ENCODE results near the gene CCDC88C.

The CCDC88C gene

DNA sequence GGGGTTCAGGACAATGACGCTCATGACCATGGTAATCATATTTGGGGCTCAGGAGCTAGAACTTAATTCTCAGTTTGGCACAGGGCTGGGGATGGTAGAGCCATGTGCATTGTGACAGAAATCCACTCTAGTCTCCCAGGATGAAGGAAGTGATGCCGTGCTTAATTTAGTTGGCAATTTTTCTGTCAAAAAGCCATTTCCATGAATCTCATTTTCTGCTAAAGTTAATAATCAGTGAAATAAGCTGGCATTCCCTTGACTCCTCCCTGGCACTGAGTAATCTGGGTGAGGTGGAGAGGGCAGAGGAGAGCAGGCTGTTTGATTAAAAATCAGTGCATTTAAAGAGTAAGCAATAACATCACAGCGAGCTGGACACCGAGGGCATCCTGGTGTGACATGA is 128.2 kb downstream of the CCDC88C start:
- Histone ChIP-seq H4K20me1 (ENCODE audit: insufficient read depth) (no peaks in the 10 kb centered on the region), H3K79me2 (ENCODE audit: insufficient read depth, low read depth) (no peaks in the 10 kb centered on the region), H3K4me2 (no peak overlapping the region), H3K27ac (no peak overlapping the region), H3K9ac (no peak overlapping the region), H3K36me3 (ENCODE audit: insufficient read depth) (0 out of 2 replicates have a peak, but pooled peaks cover 4% of the 10 kb centered on the region), H3K4me1 (ENCODE audit: low read depth, poor library complexity, severe bottlenecking) (no peaks in the 10 kb centered on the region), H3K4me3 (IDR thresholded peaks at IDR 0.05; ENCODE audit: insufficient read depth, low read depth, low read length) (no peak overlapping the region), H2AFZ (ENCODE audit: low read depth) (no peak overlapping the region), H3K27me3 (ENCODE audit: insufficient read depth, low read depth) (no peaks in the 10 kb centered on the region)
- TF ChIP-seq, protein P1, sequence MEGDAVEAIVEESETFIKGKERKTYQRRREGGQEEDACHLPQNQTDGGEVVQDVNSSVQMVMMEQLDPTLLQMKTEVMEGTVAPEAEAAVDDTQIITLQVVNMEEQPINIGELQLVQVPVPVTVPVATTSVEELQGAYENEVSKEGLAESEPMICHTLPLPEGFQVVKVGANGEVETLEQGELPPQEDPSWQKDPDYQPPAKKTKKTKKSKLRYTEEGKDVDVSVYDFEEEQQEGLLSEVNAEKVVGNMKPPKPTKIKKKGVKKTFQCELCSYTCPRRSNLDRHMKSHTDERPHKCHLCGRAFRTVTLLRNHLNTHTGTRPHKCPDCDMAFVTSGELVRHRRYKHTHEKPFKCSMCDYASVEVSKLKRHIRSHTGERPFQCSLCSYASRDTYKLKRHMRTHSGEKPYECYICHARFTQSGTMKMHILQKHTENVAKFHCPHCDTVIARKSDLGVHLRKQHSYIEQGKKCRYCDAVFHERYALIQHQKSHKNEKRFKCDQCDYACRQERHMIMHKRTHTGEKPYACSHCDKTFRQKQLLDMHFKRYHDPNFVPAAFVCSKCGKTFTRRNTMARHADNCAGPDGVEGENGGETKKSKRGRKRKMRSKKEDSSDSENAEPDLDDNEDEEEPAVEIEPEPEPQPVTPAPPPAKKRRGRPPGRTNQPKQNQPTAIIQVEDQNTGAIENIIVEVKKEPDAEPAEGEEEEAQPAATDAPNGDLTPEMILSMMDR (conservative IDR thresholded peaks at IDR 0.05; ENCODE audit: low read depth, low read length), result no peak

DNA sequence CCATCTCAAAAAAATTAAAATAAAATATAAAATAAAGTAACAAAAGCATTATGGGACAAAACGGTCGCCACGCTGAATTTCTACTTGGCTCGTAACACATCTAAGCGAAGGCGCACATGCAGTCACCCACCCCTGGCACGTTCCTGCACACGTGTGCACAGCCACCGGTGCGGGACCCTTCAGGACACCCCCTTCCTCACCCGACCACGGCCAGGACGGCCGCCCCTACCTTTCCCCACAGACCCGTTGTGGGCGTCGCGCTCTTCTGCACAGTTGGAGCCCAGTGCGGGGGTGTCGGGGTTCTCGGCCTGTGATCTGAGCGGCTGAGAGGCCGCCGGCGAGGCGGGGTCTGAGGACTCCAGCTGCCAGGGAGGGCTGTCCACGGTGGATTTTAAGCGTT is 128.7 kb downstream of the CCDC88C start:
- H3K9ac ChIP-seq, result no peak overlapping the region
- H3K79me2 ChIP-seq (ENCODE audit: insufficient read depth, low read depth), result no peaks in the 10 kb centered on the region
- H2AFZ ChIP-seq (ENCODE audit: low read depth), result no peak overlapping the region
- H4K20me1 ChIP-seq (ENCODE audit: insufficient read depth), result no peaks in the 10 kb centered on the region
- H3K4me1 ChIP-seq (ENCODE audit: low read depth, poor library complexity, severe bottlenecking), result no peaks in the 10 kb centered on the region
- H3K4me3 ChIP-seq (IDR thresholded peaks at IDR 0.05; ENCODE audit: insufficient read depth, low read depth, low read length), result no peak overlapping the region
- no peak overlapping the region for H3K27ac ChIP-seq
- TF ChIP-seq, protein P1 (conservative IDR thresholded peaks at IDR 0.05; ENCODE audit: low read depth, low read length), result no peak
- H3K36me3 ChIP-seq (ENCODE audit: insufficient read depth), result 0 out of 2 replicates have a peak, but pooled peaks cover 4% of the 10 kb centered on the region
- H3K4me2 ChIP-seq, result no peak overlapping the region
- H3K27me3 ChIP-seq (ENCODE audit: insufficient read depth, low read depth), result no peaks in the 10 kb centered on the region

DNA sequence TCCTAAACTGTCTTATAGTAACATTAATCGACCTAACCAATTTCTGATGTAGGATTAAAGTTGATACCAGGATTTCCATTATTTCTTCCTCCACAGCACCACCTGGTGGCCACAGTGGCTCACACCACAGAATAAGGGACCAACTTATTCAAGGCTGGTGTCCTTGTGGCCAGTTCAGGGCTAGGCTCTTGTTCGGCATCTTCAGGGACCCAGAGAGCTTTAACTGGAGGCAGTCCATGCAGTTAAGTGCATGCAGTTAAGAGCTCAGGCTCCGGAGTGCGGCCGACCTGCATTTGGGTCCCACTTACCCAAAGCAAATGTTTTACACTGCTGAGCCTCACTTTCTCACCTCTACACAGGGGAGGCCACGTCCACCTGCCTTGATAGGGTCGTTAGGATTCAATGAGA is 131.1 kb downstream of the CCDC88C start:
- no peak overlapping the region for H2AFZ ChIP-seq (ENCODE audit: low read depth)
- H3K27ac ChIP-seq, result no peak overlapping the region
- H3K4me1 ChIP-seq (ENCODE audit: low read depth, poor library complexity, severe bottlenecking), result no peaks in the 10 kb centered on the region
- H3K4me3 ChIP-seq (IDR thresholded peaks at IDR 0.05; ENCODE audit: insufficient read depth, low read depth, low read length), result no peak overlapping the region
- 0 out of 2 replicates have a peak, but pooled peaks cover 4% of the 10 kb centered on the region for H3K36me3 ChIP-seq (ENCODE audit: insufficient read depth)
- H4K20me1 ChIP-seq (ENCODE audit: insufficient read depth), result no peaks in the 10 kb centered on the region
- no peak overlapping the region for H3K4me2 ChIP-seq
- H3K27me3 ChIP-seq (ENCODE audit: insufficient read depth, low read depth), result no peaks in the 10 kb centered on the region
- H3K79me2 ChIP-seq (ENCODE audit: insufficient read depth, low read depth), result no peaks in the 10 kb centered on the region
- H3K9ac ChIP-seq, result no peak overlapping the region
- TF ChIP-seq, protein P1 (conservative IDR thresholded peaks at IDR 0.05; ENCODE audit: low read depth, low read length), result peak; percentile 83

DNA sequence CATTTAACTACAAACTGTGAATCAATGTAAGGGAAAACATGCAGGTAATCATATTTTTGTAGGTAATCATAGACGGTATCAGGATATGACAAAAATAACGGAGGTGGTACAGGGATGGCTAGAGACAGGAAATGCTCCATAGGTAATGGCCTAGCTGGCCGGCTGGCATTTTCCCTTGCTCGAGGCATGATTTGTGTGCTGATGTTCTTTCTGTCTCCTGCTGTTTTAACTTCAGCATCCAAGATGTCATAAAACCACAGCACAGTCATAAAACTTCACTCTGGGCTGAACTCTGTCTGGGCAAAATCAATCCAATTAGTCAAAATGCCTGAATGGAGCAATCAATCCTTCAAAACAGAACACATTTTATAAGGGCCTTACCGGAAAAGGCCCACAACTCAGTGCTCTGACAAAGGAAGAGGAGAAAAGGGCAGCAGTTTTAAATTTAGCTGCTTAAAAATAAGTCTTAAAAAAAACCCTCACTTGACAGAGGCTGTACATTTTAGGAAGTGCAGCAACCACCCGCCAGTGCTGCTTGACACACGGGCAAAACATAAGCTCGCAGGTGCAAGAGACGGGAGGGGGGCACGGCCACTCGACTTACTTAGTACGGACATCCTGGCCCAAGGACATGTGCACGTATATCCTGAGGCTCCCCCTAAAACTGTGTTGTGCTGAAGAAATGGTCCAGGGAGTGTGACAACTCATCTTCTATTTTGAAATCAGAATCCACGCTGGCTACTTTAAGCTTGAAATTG is 132.7 kb downstream of the CCDC88C start:
- H3K4me1 ChIP-seq (ENCODE audit: low read depth, poor library complexity, severe bottlenecking), result no peaks in the 10 kb centered on the region
- no peak overlapping the region for H3K9ac ChIP-seq
- TF ChIP-seq, protein P1 (conservative IDR thresholded peaks at IDR 0.05; ENCODE audit: low read depth, low read length), result no peak

More for the DNA sequence above, 132.7 kb downstream of the CCDC88C start:
- no peak overlapping the region for H2AFZ ChIP-seq (ENCODE audit: low read depth)
- H3K79me2 ChIP-seq (ENCODE audit: insufficient read depth, low read depth), result no peaks in the 10 kb centered on the region
- H3K27ac ChIP-seq, result no peak overlapping the region
- no peak overlapping the region for H3K4me3 ChIP-seq (IDR thresholded peaks at IDR 0.05; ENCODE audit: insufficient read depth, low read depth, low read length)
- 0 out of 2 replicates have a peak, but pooled peaks cover 4% of the 10 kb centered on the region for H3K36me3 ChIP-seq (ENCODE audit: insufficient read depth)
- no peaks in the 10 kb centered on the region for H3K27me3 ChIP-seq (ENCODE audit: insufficient read depth, low read depth)
- H3K4me2 ChIP-seq, result no peak overlapping the region
- H4K20me1 ChIP-seq (ENCODE audit: insufficient read depth), result no peaks in the 10 kb centered on the region

All from KMS-11 (cell line).